Lower lobe of right lung (tissue), 2 donors: Measurements from ENCODE around the gene TMEFF2. TPM values are rescaled to one million over a fixed set of nuclear protein-coding genes. Genes with fewer than 3 reads are reported as not detected.

Source experiments
- ATAC-seq, 2 donors: fragments of 200-7000 bp; cut with Tn5 transposase; one replicate each; pipeline ENCODE4 v1.9.1; 2020 to 2022; ENCODE audit warnings: mild to moderate bottlenecking in 2 of 2, moderate library complexity in 2 of 2
- DNase-seq: peaks from one replicate; pipeline ENCODE4 v3.0.0-alpha.2; 2020
- H3K27ac ChIP-seq: fragments of 200-600 bp; one replicate; pipeline ENCODE4 v1.8.0; 2022
- H3K27me3 ChIP-seq: fragments of 200-600 bp; one replicate; pipeline ENCODE4 v1.8.0; 2022; ENCODE audit warnings: low read depth
- H3K36me3 ChIP-seq: fragments of 200-600 bp; one replicate; pipeline ENCODE4 v1.8.0; 2022; ENCODE audit warnings: mild to moderate bottlenecking
- H3K4me1 ChIP-seq: fragments of 200-600 bp; one replicate; pipeline ENCODE4 v1.8.0; 2022
- H3K4me3 ChIP-seq: fragments of 200-600 bp; one replicate; pipeline ENCODE4 v1.8.0; 2022; ENCODE audit warnings: mild to moderate bottlenecking
- H3K9me3 ChIP-seq: fragments of 200-600 bp; one replicate; pipeline ENCODE4 v1.8.0; 2022
- CTCF ChIP-seq: fragments of 200-600 bp; IDR thresholded peaks from one replicate; pipeline ENCODE4 v1.8.0; 2022; ENCODE audit warnings: antibody characterized with exemption, mild to moderate bottlenecking
- intact Hi-C: fragments of 100-400 bp; cut with DNase I; formaldehyde crosslinking; loops from one replicate; pipeline ENCODE4 v1.11.0; 2022
- total RNA-seq: library from RNA; stranded (reverse); fragmentation: NEBNext Ultra II Directional; extraction: Animal tissue kit (Norgen Biotek cat#: 25700); gene quantifications from one replicate; pipeline ENCODE4 v1.2.1, GENCODE V29; 2021
- donor health status: DM: no; HTN: yes; CAD: no; lungs with severe emphysema.

Gene TMEFF2
- total RNA-seq, 1 donor from 2014 or later, result not detected

GRCh38 chr2:192153561-192153960, 41.2 kb downstream of the TMEFF2 start:
- Histone ChIP-seq H3K4me3 (no peak overlapping the region), H3K9me3 (no peaks in the 10 kb centered on the region), H3K27me3 (no peaks in the 10 kb centered on the region), H3K36me3 (no peaks in the 10 kb centered on the region), H3K4me1 (no peaks in the 10 kb centered on the region), H3K27ac (no peak overlapping the region)
- no peak for TF ChIP-seq CTCF
- intact Hi-C loops, result no loop called here
- no peak for ATAC-seq
- DNase-seq, result no peak

GRCh38 chr2:192151853-192152252, 42.9 kb downstream of the TMEFF2 start:
- no peak for TF ChIP-seq CTCF
- Histone ChIP-seq H3K27me3 (no peaks in the 10 kb centered on the region), H3K4me1 (peaks cover 11% of the 10 kb centered on the region), H3K4me3 (no peak overlapping the region), H3K9me3 (no peaks in the 10 kb centered on the region), H3K36me3 (no peaks in the 10 kb centered on the region), H3K27ac (no peak overlapping the region)
- intact Hi-C loops, result no loop called here
- no peak for ATAC-seq
- DNase-seq, result no peak

- no peak for DNase-seq
- intact Hi-C loops, result no loop called here
- Histone ChIP-seq H3K9me3 (no peaks in the 10 kb centered on the region), H3K4me3 (no peak overlapping the region), H3K27ac (peak overlapping the region; percentile 20), H3K36me3 (no peaks in the 10 kb centered on the region), H3K27me3 (no peaks in the 10 kb centered on the region), H3K4me1 (peaks cover 23% of the 10 kb centered on the region)
- no peak for ATAC-seq
- TF ChIP-seq CTCF, result no peak
Observed at GRCh38 chr2:192150166-192150565, 44.6 kb downstream of the TMEFF2 start.

- no peak for DNase-seq
- Histone ChIP-seq H3K4me3 (no peak overlapping the region), H3K36me3 (no peaks in the 10 kb centered on the region), H3K27ac (peak overlapping the region; percentile 39), H3K27me3 (no peaks in the 10 kb centered on the region), H3K4me1 (peaks cover 23% of the 10 kb centered on the region), H3K9me3 (no peaks in the 10 kb centered on the region)
- ATAC-seq, result peak; percentile 78 to 85
- peak; percentile 15 for TF ChIP-seq CTCF
- intact Hi-C loops, result no loop called here
Observed at GRCh38 chr2:192148620-192149321, 46.0 kb downstream of the TMEFF2 start.

GRCh38 chr2:192148241-192148619, 46.5 kb downstream of the TMEFF2 start:
- Histone ChIP-seq H3K4me1 (peaks cover 23% of the 10 kb centered on the region), H3K27me3 (no peaks in the 10 kb centered on the region), H3K27ac (no peak overlapping the region), H3K9me3 (no peaks in the 10 kb centered on the region), H3K36me3 (no peaks in the 10 kb centered on the region), H3K4me3 (no peak overlapping the region)
- no peak for ATAC-seq
- intact Hi-C loops, result no loop called here
- no peak for DNase-seq
- no peak for TF ChIP-seq CTCF
